HepG2 (cell line): ENCODE measurements around the gene WDR86. TPM values are rescaled to one million over a fixed set of nuclear protein-coding genes. Genes with fewer than 3 reads are reported as not detected.

Experiments used
- ATAC-seq: fragments of 200-7000 bp; cut with Tn5 transposase; 3 replicates; pipeline ENCODE4 v1.9.1; 2020; ENCODE audit warnings: mild to moderate bottlenecking, moderate library complexity
- BruUV-seq: library from RNA; stranded (reverse); fragments of 400-500 nt; replicated peaks from 2 replicates; lab custom pipeline; 2021; lab: Mats Ljungman, UMichigan
- CTCF ChIA-PET: fragments of 300-600 bp; formaldehyde crosslinking; extraction: SDS; loops from one replicate; lab custom pipeline; 2021; ENCODE audit warnings: low total read pairs, inconsistent platforms, low intra/inter-chr PET ratio; lab: Yijun Ruan, JAX
- POLR2A ChIA-PET: fragments of 350-600 bp; sonication (Branson Sonifier 250); formaldehyde crosslinking; loops from one replicate; lab custom pipeline; 2020; ENCODE audit warnings: antibody characterized with exemption, inconsistent platforms; lab: Yijun Ruan, JAX
- DNase-seq: peaks from one replicate; pipeline ENCODE4 v3.0.0-alpha.2; 2015; ENCODE audit warnings: low spot score
- FAIRE-seq: peaks from 3 replicates; lab custom pipeline; 2011; peaks lifted over from hg19 to GRCh38; lab: Jason Lieb, UNC
- H2AFZ ChIP-seq: one replicate; pipeline ENCODE4 v1.6.1; 2011; ENCODE audit warnings: low read length, inconsistent platforms
- H3K27ac ChIP-seq: fragments of 300-600 bp; 3 replicates; pipeline ENCODE4 v1.8.0; 2011; ENCODE audit warnings: mixed run types, mild to moderate bottlenecking, mixed read lengths, low read length, inconsistent platforms; ENCODE audit not compliant: insufficient read depth; ENCODE audit errors: extremely low read length
- H3K27me3 ChIP-seq, 2 experiments: fragments of 200-600 bp in 1 of 2; 2 replicates in 1 of 2; 3 replicates in 1 of 2; pipeline versions ENCODE4 v1.6.0 to v1.8.0; 2011; ENCODE audit warnings: low read length in 2 of 2, mild to moderate bottlenecking in 2 of 2, moderate library complexity in 2 of 2, inconsistent platforms in 1 of 2; ENCODE audit not compliant: insufficient read depth in 2 of 2, control insufficient read depth in 1 of 2
- H3K36me3 ChIP-seq, 2 experiments: fragments of 200-600 bp in 1 of 2; replicated peaks in 1 of 2; 2 replicates in 1 of 2; 3 replicates in 1 of 2; pipeline versions ENCODE4 v1.5.1 to v1.8.0; 2011; ENCODE audit warnings: low read length in 2 of 2, inconsistent platforms in 1 of 2; ENCODE audit not compliant: insufficient read depth in 2 of 2, control insufficient read depth in 1 of 2
- H3K4me1 ChIP-seq: 2 replicates; pipeline ENCODE4 v1.5.1; 2012; ENCODE audit warnings: low read length, inconsistent platforms; ENCODE audit not compliant: insufficient read depth
- H3K4me2 ChIP-seq: 2 replicates; pipeline ENCODE4 v1.6.0; 2011; ENCODE audit warnings: low read depth, low read length, inconsistent platforms
- H3K4me3 ChIP-seq, 3 experiments: fragments of 200-600 bp in 1 of 3; sonication (generic), shearing (Covaris generic) in 1 of 3; replicated peaks in 1 of 3; 2 replicates each; pipeline ENCODE4 v1.5.1; 2011 to 2016; ENCODE audit warnings: low read length in 3 of 3, inconsistent platforms in 2 of 3, low read depth in 2 of 3, mild to moderate bottlenecking in 2 of 3, control low read depth in 1 of 3, mixed read lengths in 1 of 3; ENCODE audit not compliant: insufficient read depth in 1 of 3
- H3K79me2 ChIP-seq: one replicate; pipeline ENCODE4 v1.6.1; 2011; ENCODE audit warnings: low read length, inconsistent platforms; ENCODE audit not compliant: insufficient read depth
- H3K9ac ChIP-seq: 2 replicates; pipeline ENCODE4 v1.6.0; 2011; ENCODE audit warnings: mild to moderate bottlenecking, low read depth, low read length, inconsistent platforms; ENCODE audit not compliant: insufficient read depth
- H3K9me3 ChIP-seq: 2 replicates; pipeline ENCODE4 v1.5.1; 2012; ENCODE audit warnings: mild to moderate bottlenecking, low read length
- H4K20me1 ChIP-seq: 2 replicates; pipeline ENCODE4 v1.6.0; 2011; ENCODE audit warnings: inconsistent platforms, mild to moderate bottlenecking, low read length, moderate library complexity; ENCODE audit not compliant: insufficient read depth
- BORCS8-MEF2B ChIP-seq: sonication (generic); formaldehyde crosslinking; IDR thresholded peaks from 2 replicates; pipeline ENCODE4 v1.8.0; 2022; ENCODE audit warnings: mild to moderate bottlenecking, missing genetic modification reagents
- CTCF ChIP-seq: sonication (generic); formaldehyde crosslinking; IDR thresholded peaks from 2 replicates; pipeline ENCODE4 v1.5.0; 2020; ENCODE audit warnings: mild to moderate bottlenecking, missing genetic modification reagents, moderate library complexity
- FIP1L1 ChIP-seq: fragments of 200-400 bp; formaldehyde crosslinking; IDR thresholded peaks from 2 replicates; pipeline ENCODE4 v1.6.1; 2018; ENCODE audit warnings: low read depth, mild to moderate bottlenecking, low read length, moderate library complexity, borderline replicate concordance; ENCODE audit not compliant: insufficient read depth
- HOXA5 ChIP-seq: sonication (generic); formaldehyde crosslinking; IDR thresholded peaks from 2 replicates; pipeline ENCODE4 v1.4.0; 2020; ENCODE audit warnings: missing genetic modification reagents
- NAIF1 ChIP-seq: sonication (generic); formaldehyde crosslinking; IDR thresholded peaks from 2 replicates; pipeline ENCODE4 v1.5.0; 2020; ENCODE audit warnings: mild to moderate bottlenecking, missing genetic modification reagents, borderline replicate concordance
- NFAT5 ChIP-seq: sonication (generic); formaldehyde crosslinking; IDR thresholded peaks from 2 replicates; pipeline ENCODE4 v1.4.0; 2020; ENCODE audit warnings: missing genetic modification reagents
- ONECUT2 ChIP-seq: sonication (generic); formaldehyde crosslinking; IDR thresholded peaks from 2 replicates; pipeline ENCODE4 v1.4.0; 2020; ENCODE audit warnings: missing genetic modification reagents
- PHF8 ChIP-seq: sonication (generic); formaldehyde crosslinking; IDR thresholded peaks from 2 replicates; pipeline ENCODE4 v1.5.0; 2020; ENCODE audit warnings: missing genetic modification reagents
- ZNF101 ChIP-seq: sonication (generic); formaldehyde crosslinking; IDR thresholded peaks from 2 replicates; pipeline ENCODE4 v1.4.0; 2020; ENCODE audit warnings: mild to moderate bottlenecking, low read depth, missing genetic modification reagents, borderline replicate concordance
- ZNF557 ChIP-seq: sonication (generic); formaldehyde crosslinking; IDR thresholded peaks from 2 replicates; pipeline ENCODE4 v1.4.0; 2020; ENCODE audit warnings: missing genetic modification reagents
- WGBS: methylation state at CpG from one replicate; pipeline ENCODE4 v1.1.6; 2017; ENCODE audit warnings: low lambda C conversion rate; 5-methylcytosine and 5-hydroxymethylcytosine counted together
- in situ Hi-C: cut with HindIII; loops from 2 replicates; pipeline ENCODE4 v1.10.0; 2017; ENCODE audit warnings: low pct_unique_long_range_greater_than_20kb; ENCODE audit not compliant: extremely low pct_ligation_motif_present
- intact Hi-C: fragments of 100-400 bp; cut with micrococcal nuclease; formaldehyde crosslinking; loops from one replicate; pipeline ENCODE4 v1.10.0; 2022; ENCODE audit not compliant: unreplicated experiment
- polyA plus RNA-seq, 8 experiments: library from polyadenylated mRNA; depleted of rRNA in 3 of 8; stranded (reverse) in 7 of 8; unstranded in 1 of 8; fragments of >200 nt; fragmentation: Illumina TruSeq in 4 of 8; extraction: Trizol in 4 of 8; gene quantifications; 2 replicates each; pipeline versions ENCODE4 v1.2.1 to v1.2.3, GENCODE V29; 2011 to 2016; ENCODE audit warnings: low read depth in 4 of 8, missing spikeins in 1 of 8, mixed read lengths in 1 of 8; ENCODE audit not compliant: insufficient read depth in 1 of 8
- total RNA-seq, 5 experiments: library from RNA; depleted of rRNA; stranded (reverse); fragments of >200 nt; fragmentation: Illumina TruSeq; extraction: Trizol; gene quantifications; 2 replicates each; pipeline ENCODE4 v1.2.3, GENCODE V29; 2016; ENCODE audit warnings: low read depth in 1 of 5
- TF ChIP-seq, protein P1 (sequence below): sonication (generic); formaldehyde crosslinking; IDR thresholded peaks from 2 replicates; pipeline ENCODE4 v1.8.1; 2023; ENCODE audit warnings: mild to moderate bottlenecking, inconsistent platforms, moderate library complexity, missing genetic modification reagents, borderline replicate concordance

Gene WDR86
- total and polyA plus RNA-seq, 2 of the 13 experiments (the other 11 are each of a cell fraction or from before 2014, with no cell fraction given), result 0.11 to 2.9 TPM

DNA sequence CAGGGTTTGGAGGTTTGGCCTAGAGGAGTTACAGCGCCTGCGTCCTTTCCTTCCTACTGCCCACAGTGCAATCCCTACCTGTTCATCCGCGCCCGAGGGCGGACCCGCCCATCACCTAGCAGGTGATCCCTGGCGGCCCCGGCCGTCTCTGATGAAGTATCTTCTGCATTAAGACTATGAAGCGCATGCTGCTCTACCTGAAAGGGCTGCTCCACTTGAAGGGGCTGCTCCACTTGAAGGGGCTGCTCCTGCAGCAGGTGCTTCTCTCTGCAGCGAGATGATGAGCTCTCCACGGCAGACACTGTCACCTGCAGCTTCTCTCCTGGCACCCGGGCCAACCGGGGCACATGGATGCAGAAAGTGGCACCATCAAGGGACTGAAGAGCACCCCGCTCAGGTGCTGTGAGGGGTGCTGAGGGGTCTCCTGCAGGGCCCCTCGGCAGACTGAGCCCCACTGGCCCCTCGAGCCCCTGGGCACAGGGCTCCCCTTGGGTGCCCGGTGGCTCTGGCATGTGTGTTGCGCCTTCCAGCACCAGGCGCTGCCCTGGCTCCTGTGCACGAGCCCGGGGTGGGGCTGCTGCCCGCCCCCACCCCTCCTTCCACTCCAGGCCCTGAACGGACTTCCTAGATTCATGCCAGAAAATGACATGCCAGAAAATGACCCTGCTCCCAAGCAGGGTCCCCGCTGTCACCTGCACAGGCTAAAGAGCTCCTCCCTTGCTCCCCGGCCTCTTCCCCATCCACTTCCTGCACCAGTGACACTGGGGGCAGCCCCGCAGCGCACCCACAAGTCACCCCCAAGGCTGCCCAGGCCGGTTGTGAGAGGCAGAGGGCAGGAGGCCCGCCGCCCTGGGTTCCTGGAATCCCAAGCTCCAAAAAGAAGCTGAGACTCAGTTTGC lies 29.4 kb downstream of the WDR86 start:
- TF ChIP-seq FIP1L1 (no peak), ZNF557 (CRISPR knock-in tag) (no peak), ZNF101 (no peak), NAIF1 (CRISPR knock-in tag) (no peak), PHF8 (CRISPR knock-in tag) (no peak), NFAT5 (CRISPR knock-in tag) (no peak), HOXA5 (no peak), CTCF (no peak), BORCS8-MEF2B (CRISPR knock-in tag) (no peak), ONECUT2 (CRISPR knock-in tag) (no peak)
- TF ChIP-seq, protein P1, sequence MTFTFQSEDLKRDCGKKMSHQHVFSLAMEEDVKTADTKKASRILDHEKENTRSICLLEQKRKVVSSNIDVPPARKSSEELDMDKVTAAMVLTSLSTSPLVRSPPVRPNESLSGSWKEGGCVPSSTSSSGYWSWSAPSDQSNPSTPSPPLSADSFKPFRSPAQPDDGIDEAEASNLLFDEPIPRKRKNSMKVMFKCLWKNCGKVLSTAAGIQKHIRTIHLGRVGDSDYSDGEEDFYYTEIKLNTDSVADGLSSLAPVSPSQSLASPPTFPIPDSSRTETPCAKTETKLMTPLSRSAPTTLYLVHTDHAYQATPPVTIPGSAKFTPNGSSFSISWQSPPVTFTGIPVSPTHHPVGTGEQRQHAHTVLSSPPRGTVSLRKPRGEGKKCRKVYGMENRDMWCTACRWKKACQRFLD (CRISPR knock-in tag), result no peak
- no peak overlapping the region for H3K4me3 ChIP-seq
- CTCF ChIA-PET, result no interaction called here
- no peaks in the 10 kb centered on the region for H3K79me2 ChIP-seq
- ATAC-seq (no peak), FAIRE-seq (no peak), DNase-seq (no peak)
- BruUV-seq, result no TSS peak
- POLR2A ChIA-PET, result no interaction called here
- H3K9ac ChIP-seq, result no peak overlapping the region
- in situ Hi-C loops, result no loop called here
- intact Hi-C loops, result no loop called here
- peaks cover 9 to 38% of the 10 kb centered on the region in 2 experiments for H3K27me3 ChIP-seq
- peaks cover 0 to 24% of the 10 kb centered on the region in 2 experiments; a peak in 2 of 5 replicates for H3K36me3 ChIP-seq
- H2AFZ ChIP-seq, result no peak overlapping the region
- H3K27ac ChIP-seq, result no peak overlapping the region
- H3K9me3 ChIP-seq, result no peaks in the 10 kb centered on the region
- H3K4me1 ChIP-seq, result no peaks in the 10 kb centered on the region
- WGBS, result 77% methylated on average over 8 of the region's 32 CpGs
- H3K4me2 ChIP-seq, result no peak overlapping the region
- no peaks in the 10 kb centered on the region; the same call in 1 of the 2 replicates for H4K20me1 ChIP-seq
